ENCODE results near the gene ELP5.

Gene ELP5

GRCh38 chr17:7204828-7205461 lies 47.1 kb upstream of the ELP5 start:
- ATAC-seq (ENCODE audit: insufficient read depth, low read depth) (peak; percentile 88), DNase-seq (peak; percentile 93)
- peak overlapping the region in 1 of 2 experiments; percentile 52; a peak in 2 of 4 replicates for H3K4me3 ChIP-seq (ENCODE audit: low read depth in 1 of 2, low read length in 2 of 2)
- H2AFZ ChIP-seq (ENCODE audit: low read depth, low read length): peak overlapping the region; percentile 70
- H3K4me1 ChIP-seq (ENCODE audit: insufficient read depth, low read length): peaks cover 19% of the 10 kb centered on the region
- H3K27ac ChIP-seq (ENCODE audit: low read length): peak overlapping the region; percentile 42; the same call in 1 of the 2 replicates
- H3K27me3 ChIP-seq (ENCODE audit: insufficient read depth, low read length, poor library complexity): no peaks in the 10 kb centered on the region
- peaks cover 15% of the 10 kb centered on the region for H3K36me3 ChIP-seq (ENCODE audit: insufficient read depth, low read length)
- no peaks in the 10 kb centered on the region for H3K79me2 ChIP-seq (ENCODE audit: insufficient read depth, low read length)
- no peaks in the 10 kb centered on the region for H4K20me1 ChIP-seq (ENCODE audit: insufficient read depth, low read length)
- TF ChIP-seq CTCF (IDR thresholded peaks at IDR 0.05; ENCODE audit: borderline replicate concordance, extremely low read depth, low read length, poor library complexity, severe bottlenecking): no peak
- no peak for TF ChIP-seq EZH2 (IDR thresholded peaks at IDR 0.05; ENCODE audit: borderline replicate concordance, low read depth, low read length, severe bottlenecking)
- peak overlapping the region; percentile 25 for H3K9ac ChIP-seq (ENCODE audit: low read depth, low read length)
- H3K9me3 ChIP-seq (ENCODE audit: insufficient read depth, low read length, severe bottlenecking): no peaks in the 10 kb centered on the region
- H3K4me2 ChIP-seq (ENCODE audit: insufficient read depth, low read length): peak overlapping the region; percentile 65

- H3K9ac ChIP-seq (ENCODE audit: low read depth, low read length): peak overlapping the region; percentile 25; the same call in 1 of the 2 replicates
- peak overlapping the region in 1 of 2 experiments; percentile 52; a peak in 2 of 4 replicates for H3K4me3 ChIP-seq (ENCODE audit: low read depth in 1 of 2, low read length in 2 of 2)
- H3K4me2 ChIP-seq (ENCODE audit: insufficient read depth, low read length): peak overlapping the region; percentile 65
- H3K9me3 ChIP-seq (ENCODE audit: insufficient read depth, low read length, severe bottlenecking): no peaks in the 10 kb centered on the region
- no peak for ATAC-seq (ENCODE audit: insufficient read depth, low read depth)
- no peak for DNase-seq
- peaks cover 15% of the 10 kb centered on the region for H3K36me3 ChIP-seq (ENCODE audit: insufficient read depth, low read length)
- no peaks in the 10 kb centered on the region for H3K79me2 ChIP-seq (ENCODE audit: insufficient read depth, low read length)
- no peaks in the 10 kb centered on the region for H4K20me1 ChIP-seq (ENCODE audit: insufficient read depth, low read length)
- H3K4me1 ChIP-seq (ENCODE audit: insufficient read depth, low read length): peaks cover 19% of the 10 kb centered on the region
- H2AFZ ChIP-seq (ENCODE audit: low read depth, low read length): peak overlapping the region; percentile 70; the same call in 1 of the 2 replicates
- no peaks in the 10 kb centered on the region for H3K27me3 ChIP-seq (ENCODE audit: insufficient read depth, low read length, poor library complexity)
- H3K27ac ChIP-seq (ENCODE audit: low read length): peak overlapping the region; percentile 42; the same call in 1 of the 2 replicates
- TF ChIP-seq EZH2 (IDR thresholded peaks at IDR 0.05; ENCODE audit: borderline replicate concordance, low read depth, low read length, severe bottlenecking): no peak
- no peak for TF ChIP-seq CTCF (IDR thresholded peaks at IDR 0.05; ENCODE audit: borderline replicate concordance, extremely low read depth, low read length, poor library complexity, severe bottlenecking)
These were observed 46.5 kb upstream of the ELP5 start for GRCh38 chr17:7205561-7205960.

GRCh38 chr17:7207120-7208001 lies 44.7 kb upstream of the ELP5 start:
- no peak for DNase-seq
- H3K4me2 ChIP-seq (ENCODE audit: insufficient read depth, low read length): no peak overlapping the region
- peaks cover 19% of the 10 kb centered on the region for H3K4me1 ChIP-seq (ENCODE audit: insufficient read depth, low read length)
- no peaks in the 10 kb centered on the region for H4K20me1 ChIP-seq (ENCODE audit: insufficient read depth, low read length)
- H3K9ac ChIP-seq (ENCODE audit: low read depth, low read length): no peak overlapping the region
- peaks cover 15% of the 10 kb centered on the region for H3K36me3 ChIP-seq (ENCODE audit: insufficient read depth, low read length)
- H3K79me2 ChIP-seq (ENCODE audit: insufficient read depth, low read length): peaks cover 7% of the 10 kb centered on the region
- TF ChIP-seq CTCF (IDR thresholded peaks at IDR 0.05; ENCODE audit: borderline replicate concordance, extremely low read depth, low read length, poor library complexity, severe bottlenecking) (no peak), EZH2 (IDR thresholded peaks at IDR 0.05; ENCODE audit: borderline replicate concordance, low read depth, low read length, severe bottlenecking) (no peak)
- no peak overlapping the region for H3K4me3 ChIP-seq (ENCODE audit: low read depth in 1 of 2, low read length in 2 of 2)
- no peaks in the 10 kb centered on the region for H3K27me3 ChIP-seq (ENCODE audit: insufficient read depth, low read length, poor library complexity)
- no peaks in the 10 kb centered on the region for H3K9me3 ChIP-seq (ENCODE audit: insufficient read depth, low read length, severe bottlenecking)
- no peak overlapping the region for H3K27ac ChIP-seq (ENCODE audit: low read length)
- no peak overlapping the region for H2AFZ ChIP-seq (ENCODE audit: low read depth, low read length)
- no peak for ATAC-seq (ENCODE audit: insufficient read depth, low read depth)

All from DND-41 (cell line).